Panc1 (cell line): ENCODE data around the gene LRRC42.

Experiments used
- CTCF ChIP-seq: fragments of 450-650 bp; IDR thresholded peaks from 2 replicates; pipeline ENCODE4 v1.5.1; 2017; ENCODE audit warnings: mild to moderate bottlenecking
- POLR2AphosphoS5 ChIP-seq: IDR thresholded peaks from 2 replicates; pipeline ENCODE4 v1.6.1; 2012; ENCODE audit warnings: mild to moderate bottlenecking, low read depth, low read length, moderate library complexity
- SIN3A ChIP-seq: IDR thresholded peaks from 2 replicates; pipeline ENCODE4 v1.6.1; 2012; ENCODE audit warnings: low read depth, mild to moderate bottlenecking, low read length, moderate library complexity, borderline replicate concordance; ENCODE audit not compliant: insufficient read depth
- TCF7L2 ChIP-seq: IDR thresholded peaks from 2 replicates; pipeline ENCODE4 v1.6.1; 2011; ENCODE audit warnings: mild to moderate bottlenecking, low read depth, low read length, inconsistent platforms

GRCh38 chr1:54016343-54017282, 70.5 kb downstream of the LRRC42 start:
- TF ChIP-seq CTCF (no peak), POLR2AphosphoS5 (no peak), SIN3A (no peak), TCF7L2 (peak; percentile 58)
